GM18868 (cell line): ENCODE data around the gene ITFG1.
A peak's percentile ranks its signal among the peaks of the same experiment; 100 is the strongest.
"Not testable (repeated sequence)": the region's sequence is repeated elsewhere in the genome, so short reads cannot be mapped to it uniquely, and the experiment has no call there.

Experiments
- ATAC-seq: cut with Tn5 transposase; IDR thresholded peaks from one replicate; pipeline ENCODE4 v1.9.1; 2021; ENCODE audit warnings: mild to moderate bottlenecking, moderate library complexity; ENCODE audit not compliant: unreplicated experiment

ITFG1 gene

GRCh38 chr16:47424846-47425245 is 36.0 kb downstream of the ITFG1 start:
- no peak for ATAC-seq

DNA sequence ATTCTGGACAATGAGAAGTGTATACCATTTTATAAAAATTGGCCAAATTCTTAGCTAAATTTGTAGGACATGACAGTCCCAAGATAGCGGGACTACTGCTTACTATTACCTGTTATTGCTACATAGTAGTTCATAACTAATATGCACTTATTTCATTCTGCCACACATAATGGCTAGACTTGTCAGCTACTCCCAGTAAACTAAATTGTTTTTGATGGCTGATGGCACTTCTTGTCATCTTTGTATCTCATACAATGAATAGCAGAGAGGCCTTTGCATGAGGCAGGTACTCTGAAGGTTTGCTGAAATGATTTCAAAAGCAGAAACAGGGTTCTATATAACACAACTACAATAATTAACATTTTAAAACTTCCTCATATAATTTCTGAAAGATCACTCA is 44.0 kb downstream of the ITFG1 start:
- no peak for ATAC-seq

- no peak for ATAC-seq
These were observed 47.8 kb downstream of the ITFG1 start for GRCh38 chr16:47413041-47413440.

GRCh38 chr16:47408491-47408890 is 52.4 kb downstream of the ITFG1 start:
- ATAC-seq, result no peak

DNA sequence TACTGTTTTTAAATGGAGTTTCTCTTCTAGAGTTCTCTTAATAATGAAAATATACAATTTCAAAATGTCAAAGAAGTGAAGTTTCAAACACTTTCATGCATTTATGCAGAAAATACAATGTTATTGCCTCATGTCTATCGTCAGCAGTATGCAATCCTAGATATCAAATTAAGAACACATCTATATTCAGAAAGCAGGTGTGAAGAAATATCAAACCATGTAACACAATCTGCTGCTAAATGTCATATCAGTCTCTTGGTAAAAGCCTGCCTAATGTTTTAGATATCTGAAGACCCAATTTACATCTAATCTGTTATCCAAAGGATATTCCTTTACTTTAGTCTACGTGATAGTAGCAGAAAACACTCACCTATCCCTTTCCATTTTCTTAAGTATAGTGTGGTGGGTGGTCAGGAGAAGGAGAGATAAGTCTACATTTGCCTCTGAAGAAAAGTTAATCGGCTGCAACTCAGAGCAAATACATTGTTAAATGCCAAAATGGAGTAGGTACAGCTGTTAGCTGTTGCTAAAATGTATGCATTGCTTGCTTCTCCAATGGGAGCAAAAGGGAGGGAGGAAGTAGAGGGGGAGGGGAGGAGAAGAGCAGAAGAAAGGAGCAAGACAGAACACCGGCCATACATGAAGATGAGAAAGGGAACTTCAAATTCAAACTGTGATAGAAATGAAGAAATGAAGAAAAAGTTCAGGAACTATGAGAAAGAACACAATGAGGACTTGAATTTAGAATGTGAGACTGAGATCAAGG is 64.9 kb downstream of the ITFG1 start:
- no peak for ATAC-seq

- ATAC-seq, result peak; percentile 99
These were observed 68.8 kb downstream of the ITFG1 start for GRCh38 chr16:47392081-47392480.

GRCh38 chr16:47388705-47389104 is 72.2 kb downstream of the ITFG1 start:
- ATAC-seq, result no peak

DNA sequence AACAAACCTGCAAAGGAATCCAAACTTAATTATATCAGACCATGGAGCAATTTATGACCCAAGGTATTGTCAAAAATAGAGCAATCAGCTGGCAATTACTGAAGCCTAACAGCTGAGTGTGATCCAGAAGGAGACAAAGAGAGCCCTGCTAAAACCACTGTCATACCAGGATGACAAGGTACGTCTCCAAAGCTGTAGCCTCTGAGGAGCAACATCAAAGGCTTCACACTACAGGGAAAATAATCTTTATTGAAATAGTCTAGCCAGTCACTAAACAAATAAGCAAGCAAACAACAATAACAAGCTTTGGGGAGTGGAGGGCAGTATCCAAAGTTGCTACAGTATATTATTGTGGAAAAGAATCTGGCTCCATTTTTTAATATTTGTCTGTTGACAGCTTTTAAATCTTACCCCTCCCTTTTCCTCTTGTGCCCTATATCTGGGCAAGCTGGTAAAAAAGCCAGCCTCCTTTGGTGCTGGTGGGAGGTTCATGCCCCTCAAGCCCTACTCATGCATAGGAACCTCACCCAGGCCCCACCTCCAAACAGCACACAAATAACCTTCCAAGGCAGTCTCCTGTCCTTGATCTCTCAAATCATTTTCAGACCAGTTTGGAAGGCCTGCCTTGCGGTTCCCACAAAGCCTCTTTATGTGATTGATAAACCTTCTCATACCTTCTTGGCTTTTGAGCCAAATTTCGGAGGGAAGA is 73.7 kb downstream of the ITFG1 start:
- ATAC-seq, result no peak

GRCh38 chr16:47386201-47386718 is 74.6 kb downstream of the ITFG1 start:
- ATAC-seq, result no peak

- ATAC-seq, result no peak
These were observed 78.5 kb downstream of the ITFG1 start for GRCh38 chr16:47382362-47382761.

DNA sequence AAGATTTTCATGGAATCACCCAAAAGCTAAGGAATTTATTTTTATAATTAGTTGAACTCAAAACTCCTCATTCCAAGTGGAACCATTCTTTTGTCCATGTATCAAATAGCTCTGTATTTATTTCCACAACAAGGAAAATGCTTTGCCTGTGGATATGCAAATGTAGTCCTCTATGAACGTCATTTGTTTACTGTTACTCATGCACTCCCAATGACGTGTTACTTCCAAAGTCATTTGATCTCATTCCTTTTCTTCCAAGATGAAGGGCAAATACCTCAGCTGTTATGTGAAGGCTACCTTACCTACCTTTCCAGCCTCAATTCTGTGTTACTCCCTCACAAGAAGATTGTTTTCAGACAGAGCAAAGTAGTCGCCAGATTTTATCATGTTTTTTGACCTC is 83.7 kb downstream of the ITFG1 start:
- ATAC-seq, result no peak

- no peak for ATAC-seq
These were observed 85.4 kb downstream of the ITFG1 start for GRCh38 chr16:47375423-47375822.

GRCh38 chr16:47374629-47375028 is 86.2 kb downstream of the ITFG1 start:
- no peak for ATAC-seq

- no peak for ATAC-seq
These were observed 89.4 kb downstream of the ITFG1 start for GRCh38 chr16:47371271-47372014.

GRCh38 chr16:47370536-47370935 is 90.3 kb downstream of the ITFG1 start:
- ATAC-seq, result no peak

DNA sequence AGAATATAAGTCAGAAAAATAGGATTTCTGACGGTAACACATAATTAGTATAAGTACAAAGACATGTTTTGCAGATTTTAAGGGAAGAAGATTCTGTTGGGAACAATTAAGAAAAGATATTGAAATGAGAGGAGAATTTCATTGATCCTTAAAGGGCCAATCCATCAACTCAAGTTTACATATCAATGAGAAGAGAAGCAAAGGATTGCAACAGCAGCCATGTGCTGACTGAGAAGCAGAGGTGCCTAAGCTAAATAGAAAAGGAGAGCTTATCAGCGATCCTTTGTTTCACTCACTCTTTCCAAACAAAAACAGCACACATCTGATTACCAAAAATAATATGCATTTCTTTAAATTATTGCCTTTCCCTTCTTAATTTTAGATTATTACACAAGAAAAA is 94.6 kb downstream of the ITFG1 start:
- no peak for ATAC-seq

DNA sequence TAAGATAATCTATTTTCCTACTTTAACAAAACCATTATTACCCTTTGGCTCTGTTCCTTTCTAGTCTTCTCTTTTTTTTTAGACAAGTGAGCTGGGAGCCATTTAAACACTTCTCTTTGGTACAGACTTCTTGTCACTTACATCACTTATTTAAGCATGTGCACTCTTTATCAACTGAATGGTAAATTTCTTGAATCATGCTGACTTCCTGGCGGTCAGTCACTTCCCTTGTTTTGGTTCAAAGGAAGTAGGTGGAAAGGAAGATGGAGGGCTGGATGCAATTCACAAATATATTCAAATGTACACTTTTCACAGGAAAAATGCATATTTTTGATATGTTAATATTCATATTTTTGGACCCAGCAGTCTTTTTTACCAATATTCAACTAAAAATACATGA is 97.1 kb downstream of the ITFG1 start:
- no peak for ATAC-seq

DNA sequence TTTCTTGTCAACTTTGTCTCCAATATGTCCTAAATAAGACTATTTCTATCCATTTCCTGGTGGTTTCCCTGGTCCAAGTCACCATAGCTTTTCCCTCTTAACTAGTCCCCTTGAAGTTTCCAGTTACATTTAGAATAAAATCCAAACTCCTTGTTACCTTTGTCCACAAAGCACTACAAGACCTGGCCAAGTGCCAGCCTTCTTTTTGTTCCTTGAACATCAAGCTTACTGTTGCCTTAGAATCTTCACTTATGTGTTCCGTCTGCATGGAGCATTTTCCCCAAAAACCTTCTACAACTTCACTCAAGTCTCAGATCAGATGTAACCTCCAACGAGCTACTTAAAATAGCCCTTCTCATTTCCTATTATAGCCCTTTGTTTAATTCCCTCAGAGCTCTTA is 101.4 kb downstream of the ITFG1 start:
- ATAC-seq, result no peak

- no peak for ATAC-seq
These were observed 102.0 kb downstream of the ITFG1 start for GRCh38 chr16:47358816-47359215.

- not testable (repeated sequence) for ATAC-seq
These were observed 111.8 kb downstream of the ITFG1 start for GRCh38 chr16:47349029-47349428.

DNA sequence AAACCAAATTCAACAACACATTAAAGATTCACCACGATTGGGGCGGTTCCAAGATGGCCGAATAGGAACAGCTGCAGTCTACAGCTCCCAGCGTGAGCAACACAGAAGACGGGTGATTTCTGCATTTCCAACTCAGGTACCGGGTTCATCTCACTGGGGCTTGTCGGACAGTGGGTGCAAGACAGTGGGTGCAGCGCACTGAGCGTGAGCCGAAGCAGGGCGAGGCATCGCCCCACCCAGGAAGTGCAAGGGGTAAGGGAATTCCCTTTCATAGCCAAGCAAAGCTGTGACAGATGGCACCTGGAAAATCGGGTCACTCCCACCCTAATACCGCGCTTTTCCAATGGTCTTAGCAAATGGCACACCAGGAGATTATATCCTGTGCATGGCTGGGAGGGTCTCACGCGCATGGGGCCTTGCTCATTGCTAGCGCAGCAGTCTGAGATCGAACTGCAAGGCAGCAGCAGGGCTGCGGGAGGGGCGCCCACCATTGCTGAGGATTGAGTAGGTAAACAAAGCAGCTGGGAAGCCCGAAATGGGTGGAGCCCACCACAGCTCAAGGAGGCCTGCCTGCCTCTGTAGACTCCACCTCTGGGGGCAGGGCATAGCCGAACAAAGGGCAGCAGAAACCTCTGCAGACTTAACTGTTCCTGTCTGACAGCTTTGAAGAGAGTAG is 113.7 kb downstream of the ITFG1 start:
- not testable (repeated sequence) for ATAC-seq
